Right lobe of liver (tissue), 6 donors: ENCODE results near the gene CAV3. TPM values are rescaled to one million over a fixed set of nuclear protein-coding genes. Genes with fewer than 3 reads are reported as not detected.

ENCODE experiments used
- ATAC-seq, 4 donors: fragments of 200-7000 bp; cut with Tn5 transposase; one replicate each; pipeline ENCODE4 v1.9.1; 2020; ENCODE audit warnings: mild to moderate bottlenecking in 4 of 4, moderate library complexity in 4 of 4
- DNase-seq, 3 donors: peaks; one replicate each; pipeline ENCODE4 v3.0.0-alpha.2; 2020
- H3K27ac ChIP-seq, 3 donors: fragments of 200-600 bp; one replicate each; pipeline ENCODE4 v1.8.0; 2022
- H3K27me3 ChIP-seq, 2 donors: fragments of 200-600 bp; one replicate each; pipeline ENCODE4 v1.8.0; 2022
- H3K36me3 ChIP-seq, 4 donors: fragments of 200-600 bp; sonication (generic) in 1 of 4; one replicate each; pipeline versions ENCODE4 v1.5.1 to v1.8.0; 2017 to 2022; ENCODE audit warnings: control low read depth in 1 of 4
- H3K4me1 ChIP-seq, 4 donors: fragments of 200-600 bp; sonication (generic) in 1 of 4; one replicate each; pipeline versions ENCODE4 v1.5.1 to v1.8.0; 2017 to 2022; ENCODE audit warnings: control low read depth in 1 of 4
- H3K4me3 ChIP-seq, 3 donors: fragments of 200-600 bp; one replicate each; pipeline ENCODE4 v1.8.0; 2022
- H3K9me3 ChIP-seq, 4 donors: fragments of 200-600 bp; sonication (generic) in 1 of 4; one replicate each; pipeline versions ENCODE4 v1.5.1 to v1.8.0; 2017 to 2022; ENCODE audit warnings: control low read depth in 1 of 4
- CTCF ChIP-seq, 4 donors: fragments of 200-600 bp in 3 of 4; fragments of 450-650 bp in 1 of 4; IDR thresholded peaks; one replicate each; pipeline versions ENCODE4 v1.5.1 to v1.8.0; 2016 to 2022; ENCODE audit warnings: antibody characterized with exemption in 4 of 4, mild to moderate bottlenecking in 2 of 4
- POLR2A ChIP-seq: fragments of 450-650 bp; IDR thresholded peaks from one replicate; pipeline ENCODE4 v1.6.1; 2017; ENCODE audit warnings: antibody characterized with exemption, mild to moderate bottlenecking
- WGBS: methylation state at CpG from one replicate; pipeline ENCODE4 v1.1.6; 2018; ENCODE audit warnings: low coverage, low lambda C conversion rate; ENCODE audit not compliant: insufficient coverage; ENCODE audit errors: missing lambda C conversion rate; 5-methylcytosine and 5-hydroxymethylcytosine counted together
- intact Hi-C, 2 donors: fragments of 100-400 bp; cut with DNase I; formaldehyde crosslinking; loops; one replicate each; pipeline versions ENCODE4 v1.11.2 to v1.14.1; 2022
- total RNA-seq, 6 experiments: library from RNA; depleted of rRNA in 2 of 6; stranded (reverse); fragments of >200 nt in 2 of 6; fragmentation: NEBNext Ultra II Directional in 3 of 6; extraction: Animal tissue kit (Norgen Biotek cat#: 25700) in 3 of 6; gene quantifications; one replicate each; pipeline versions ENCODE4 v1.1.0 to v1.2.4, GENCODE V29; 2016 to 2023
- donor health status: DM: no; HTN: yes; CAD: no.
- donor health status: DM: no; HTN: no; CAD: no.
- donor health status: DM: no; HTN: no; CAD: no.
- donor health status: DM: no; HTN: yes; CAD: no.
- donor health status: DM: no; HTN: yes; CAD: no.

The CAV3 gene
- total RNA-seq, 6 experiments from 2014 or later, result not detected

- H3K36me3 ChIP-seq, result no peaks in the 10 kb centered on the region
- intact Hi-C loops, result no loop called here
- no peaks in the 10 kb centered on the region for H3K9me3 ChIP-seq
- DNase-seq (no peak), ATAC-seq (no peak)
- H3K27ac ChIP-seq, result no peak overlapping the region
- no peaks in the 10 kb centered on the region for H3K27me3 ChIP-seq
- TF ChIP-seq CTCF (IDR thresholded peaks at IDR 0.05), result no peak
- no peak for TF ChIP-seq POLR2A
- H3K4me1 ChIP-seq, result no peaks in the 10 kb centered on the region
- H3K4me3 ChIP-seq, result no peak overlapping the region
- 67% methylated on average over 5 of the region's 5 CpGs for WGBS
Observed at GRCh38 chr3:8777201-8777977, 43.8 kb downstream of the CAV3 start.

GRCh38 chr3:8777978-8778267 lies 44.3 kb downstream of the CAV3 start:
- Histone ChIP-seq H3K4me3 (no peak overlapping the region), H3K4me1 (no peaks in the 10 kb centered on the region), H3K27me3 (no peaks in the 10 kb centered on the region), H3K36me3 (no peaks in the 10 kb centered on the region), H3K9me3 (no peaks in the 10 kb centered on the region), H3K27ac (no peak overlapping the region)
- TF ChIP-seq POLR2A (no peak), CTCF (IDR thresholded peaks at IDR 0.05) (no peak)
- DNase-seq, result no peak
- intact Hi-C loops, result no loop called here
- 92% methylated on average over 2 of the region's 5 CpGs for WGBS
- no peak for ATAC-seq

GRCh38 chr3:8778475-8778874 lies 44.9 kb downstream of the CAV3 start:
- ATAC-seq (no peak), DNase-seq (no peak)
- intact Hi-C loops, result no loop called here
- no peaks in the 10 kb centered on the region for H3K27me3 ChIP-seq
- no peaks in the 10 kb centered on the region for H3K36me3 ChIP-seq
- TF ChIP-seq POLR2A (no peak), CTCF (IDR thresholded peaks at IDR 0.05) (no peak)
- no peak overlapping the region for H3K27ac ChIP-seq
- H3K4me3 ChIP-seq, result no peak overlapping the region
- H3K4me1 ChIP-seq, result no peaks in the 10 kb centered on the region
- no peaks in the 10 kb centered on the region for H3K9me3 ChIP-seq
- WGBS, result no CpG with 5 or more reads among the region's 5 CpGs

GRCh38 chr3:8780279-8780678 lies 46.7 kb downstream of the CAV3 start:
- no peaks in the 10 kb centered on the region for H3K27me3 ChIP-seq
- no peak for ATAC-seq

More at GRCh38 chr3:8780279-8780678, 46.7 kb downstream of the CAV3 start:
- H3K27ac ChIP-seq, result no peak overlapping the region
- intact Hi-C loops, result no loop called here
- H3K4me3 ChIP-seq, result no peak overlapping the region
- H3K4me1 ChIP-seq, result no peaks in the 10 kb centered on the region
- no peaks in the 10 kb centered on the region for H3K36me3 ChIP-seq
- TF ChIP-seq POLR2A (no peak), CTCF (IDR thresholded peaks at IDR 0.05) (no peak)
- H3K9me3 ChIP-seq, result no peaks in the 10 kb centered on the region
- no peak for DNase-seq
